Right lobe of liver (tissue), 6 donors: ENCODE data around the gene DNMT3B. TPM values are rescaled to one million over a fixed set of nuclear protein-coding genes. Genes with fewer than 3 reads are reported as not detected.

Experiments
- ATAC-seq, 4 donors: fragments of 200-7000 bp; cut with Tn5 transposase; one replicate each; pipeline ENCODE4 v1.9.1; 2020; ENCODE audit warnings: mild to moderate bottlenecking in 4 of 4, moderate library complexity in 4 of 4
- DNase-seq, 3 donors: peaks; one replicate each; pipeline ENCODE4 v3.0.0-alpha.2; 2020
- H3K27ac ChIP-seq, 3 donors: fragments of 200-600 bp; one replicate each; pipeline ENCODE4 v1.8.0; 2022
- H3K27me3 ChIP-seq, 2 donors: fragments of 200-600 bp; one replicate each; pipeline ENCODE4 v1.8.0; 2022
- H3K36me3 ChIP-seq, 4 donors: fragments of 200-600 bp; sonication (generic) in 1 of 4; one replicate each; pipeline versions ENCODE4 v1.5.1 to v1.8.0; 2017 to 2022; ENCODE audit warnings: control low read depth in 1 of 4
- H3K4me1 ChIP-seq, 4 donors: fragments of 200-600 bp; sonication (generic) in 1 of 4; one replicate each; pipeline versions ENCODE4 v1.5.1 to v1.8.0; 2017 to 2022; ENCODE audit warnings: control low read depth in 1 of 4
- H3K4me3 ChIP-seq, 3 donors: fragments of 200-600 bp; one replicate each; pipeline ENCODE4 v1.8.0; 2022
- H3K9me3 ChIP-seq, 4 donors: fragments of 200-600 bp; sonication (generic) in 1 of 4; one replicate each; pipeline versions ENCODE4 v1.5.1 to v1.8.0; 2017 to 2022; ENCODE audit warnings: control low read depth in 1 of 4
- CTCF ChIP-seq, 4 donors: fragments of 200-600 bp in 3 of 4; fragments of 450-650 bp in 1 of 4; IDR thresholded peaks; one replicate each; pipeline versions ENCODE4 v1.5.1 to v1.8.0; 2016 to 2022; ENCODE audit warnings: antibody characterized with exemption in 4 of 4, mild to moderate bottlenecking in 2 of 4
- POLR2A ChIP-seq: fragments of 450-650 bp; IDR thresholded peaks from one replicate; pipeline ENCODE4 v1.6.1; 2017; ENCODE audit warnings: antibody characterized with exemption, mild to moderate bottlenecking
- WGBS: methylation state at CpG from one replicate; pipeline ENCODE4 v1.1.6; 2018; ENCODE audit warnings: low coverage, low lambda C conversion rate; ENCODE audit not compliant: insufficient coverage; ENCODE audit errors: missing lambda C conversion rate; 5-methylcytosine and 5-hydroxymethylcytosine counted together
- intact Hi-C, 2 donors: fragments of 100-400 bp; cut with DNase I; formaldehyde crosslinking; loops; one replicate each; pipeline versions ENCODE4 v1.11.2 to v1.14.1; 2022
- total RNA-seq, 6 experiments: library from RNA; depleted of rRNA in 2 of 6; stranded (reverse); fragments of >200 nt in 2 of 6; fragmentation: NEBNext Ultra II Directional in 3 of 6; extraction: Animal tissue kit (Norgen Biotek cat#: 25700) in 3 of 6; gene quantifications; one replicate each; pipeline versions ENCODE4 v1.1.0 to v1.2.4, GENCODE V29; 2016 to 2023
- donor health status: DM: no; HTN: yes; CAD: no.
- donor health status: DM: no; HTN: no; CAD: no.
- donor health status: DM: no; HTN: no; CAD: no.
- donor health status: DM: no; HTN: yes; CAD: no.
- donor health status: DM: no; HTN: yes; CAD: no.

The DNMT3B gene
- total RNA-seq, 6 experiments from 2014 or later: 0.43 to 0.88 (median 0.65) TPM

DNA sequence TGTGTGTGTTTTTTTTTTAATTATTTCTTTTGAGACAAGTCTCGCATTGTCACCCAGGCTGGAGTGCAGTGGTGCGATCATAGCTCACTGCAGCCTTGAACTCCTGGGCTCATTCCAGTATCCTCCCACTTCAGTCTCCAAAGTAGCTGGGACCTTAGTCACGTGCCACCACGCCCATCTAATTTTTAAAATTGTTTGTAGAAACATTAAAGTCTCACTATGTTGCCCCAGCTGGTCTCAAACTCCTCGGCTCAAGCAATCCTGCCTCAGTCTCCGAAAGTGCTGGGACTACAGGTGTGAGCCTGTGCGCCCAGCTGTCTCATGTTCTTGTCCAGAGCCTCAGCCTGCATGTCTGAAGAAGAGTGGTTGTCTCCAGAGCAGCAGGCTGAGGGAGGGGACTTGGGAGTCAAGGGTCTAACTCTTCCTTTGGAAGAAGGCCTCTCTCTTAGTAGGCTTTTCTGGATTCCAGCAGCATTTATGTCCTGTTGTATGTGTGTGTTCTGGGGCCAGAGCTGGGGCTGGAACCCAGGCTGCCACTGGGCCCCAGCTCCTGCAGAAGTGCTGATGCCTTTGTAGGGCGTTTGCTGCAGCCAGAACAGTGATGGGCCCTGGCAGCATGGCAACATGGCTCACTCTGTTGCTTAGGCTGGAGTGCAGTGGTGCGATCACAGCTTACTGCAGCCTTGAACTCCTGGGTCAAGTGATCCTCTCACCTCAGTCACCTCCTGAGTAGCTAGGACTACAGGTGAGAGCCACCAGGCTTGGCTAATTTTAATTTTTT lies 5.4 kb downstream of the DNMT3B start:
- Histone ChIP-seq H3K4me3 (no peak overlapping the region), H3K36me3 (no peaks in the 10 kb centered on the region), H3K9me3 (no peaks in the 10 kb centered on the region), H3K27ac (no peak overlapping the region), H3K4me1 (peaks cover 0 to 7% (median 0%) of the 10 kb centered on the region in 4 donors), H3K27me3 (no peaks in the 10 kb centered on the region)
- 94% methylated on average over 5 of the region's 9 CpGs for WGBS
- no peak for ATAC-seq
- intact Hi-C loops: no loop called here
- DNase-seq: no peak
- TF ChIP-seq CTCF (IDR thresholded peaks at IDR 0.05) (no peak), POLR2A (no peak)

- H3K4me3 ChIP-seq: no peak overlapping the region
- H3K36me3 ChIP-seq: no peaks in the 10 kb centered on the region
- 81% methylated on average over 3 of the region's 3 CpGs for WGBS
- H3K27me3 ChIP-seq: no peaks in the 10 kb centered on the region
- H3K4me1 ChIP-seq: peaks cover 0 to 5% (median 0%) of the 10 kb centered on the region in 4 donors
- intact Hi-C loops: no loop called here
- H3K9me3 ChIP-seq: no peaks in the 10 kb centered on the region
- no peak for DNase-seq
- H3K27ac ChIP-seq: no peak overlapping the region
- ATAC-seq: no peak
- TF ChIP-seq CTCF (IDR thresholded peaks at IDR 0.05): no peak
- TF ChIP-seq POLR2A: no peak
Observed at GRCh38 chr20:32772046-32772445, 9.9 kb downstream of the DNMT3B start.

DNA sequence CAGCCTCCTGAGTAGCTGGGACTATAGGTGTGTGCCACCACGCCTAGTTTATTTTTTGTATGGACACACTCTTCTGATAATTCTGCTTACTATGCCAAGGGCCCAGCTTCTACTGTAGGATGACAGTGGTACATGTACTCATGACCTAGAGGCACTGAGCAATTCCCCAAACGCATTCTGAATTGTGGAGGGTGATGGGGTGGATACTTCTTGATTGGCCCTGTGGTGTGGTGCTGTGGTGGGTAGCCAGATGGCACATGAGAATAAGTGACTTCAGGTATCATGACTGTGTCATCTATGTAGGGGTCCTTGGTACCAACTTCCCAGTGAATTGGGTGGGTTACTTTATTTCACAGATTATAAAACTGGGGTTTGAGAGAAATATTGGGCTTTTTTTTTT lies 11.0 kb downstream of the DNMT3B start:
- no peak overlapping the region for H3K4me3 ChIP-seq
- H3K27me3 ChIP-seq: no peaks in the 10 kb centered on the region
- 50% methylated on average over 1 of the region's 2 CpGs for WGBS
- no peak for DNase-seq
- no peaks in the 10 kb centered on the region for H3K36me3 ChIP-seq
- TF ChIP-seq CTCF (IDR thresholded peaks at IDR 0.05) (no peak), POLR2A (no peak)
- H3K27ac ChIP-seq: no peak overlapping the region
- no peaks in the 10 kb centered on the region for H3K9me3 ChIP-seq
- ATAC-seq: no peak
- intact Hi-C loops: no loop called here
- H3K4me1 ChIP-seq: peaks cover 0 to 17% (median 5%) of the 10 kb centered on the region in 4 donors

DNA sequence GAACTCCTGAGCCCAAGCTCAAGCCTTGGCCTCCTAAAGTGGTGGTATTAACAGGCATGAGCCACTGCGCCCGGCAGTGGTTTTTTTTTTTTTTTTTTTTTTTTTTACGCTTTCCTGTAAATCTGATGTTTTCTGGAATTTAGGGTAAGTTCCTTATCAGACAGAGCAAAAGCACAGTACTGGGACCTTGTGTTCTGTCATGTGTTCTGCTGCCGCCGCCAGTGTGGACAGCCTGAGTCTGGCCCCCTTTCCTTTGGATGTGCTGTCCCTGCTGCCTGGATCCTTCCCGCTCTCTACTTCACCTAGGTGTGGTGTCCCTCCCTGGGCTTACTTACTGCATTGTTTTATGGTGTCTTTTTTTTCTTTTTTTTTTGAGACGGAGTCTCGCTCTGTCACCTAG lies 11.7 kb downstream of the DNMT3B start:
- Histone ChIP-seq H3K9me3 (no peaks in the 10 kb centered on the region), H3K27ac (no peak overlapping the region), H3K36me3 (no peaks in the 10 kb centered on the region), H3K4me1 (peaks cover 0 to 19% (median 6%) of the 10 kb centered on the region in 4 donors), H3K27me3 (no peaks in the 10 kb centered on the region), H3K4me3 (no peak overlapping the region)
- intact Hi-C loops: no loop called here
- ATAC-seq (no peak), DNase-seq (no peak)
- TF ChIP-seq POLR2A: no peak
- no peak for TF ChIP-seq CTCF (IDR thresholded peaks at IDR 0.05)
- WGBS: 75% methylated on average over 3 of the region's 8 CpGs
